ENCODE data around the gene HERC3. TPM values are rescaled to one million over a fixed set of nuclear protein-coding genes. Genes with fewer than 3 reads are reported as not detected.

Gene HERC3
- total RNA-seq, 1 experiment from 2014 or later = 17.3 TPM

- H3K27me3 Mint-ChIP-seq (ENCODE audit: unreplicated experiment) = no peaks in the 10 kb centered on the region
- H3K4me3 Mint-ChIP-seq (ENCODE audit: low read depth, unreplicated experiment) = peak overlapping the region; percentile 99
- DNase-seq = peak; percentile 76
- BruUV-seq (replicated peaks) = no TSS peak
- intact Hi-C loops (cut with micrococcal nuclease; ENCODE audit: unreplicated experiment) = no loop called here
- CTCF ChIA-PET = interaction anchor here (1.0 to 2.5 kb wide), 4 partner anchors 20 to 66 kb away, joined by 3 to 10 read pairs (median 8); no protein-coding TSS in a partner anchor
- no peak overlapping the region for H3K27ac Mint-ChIP-seq (ENCODE audit: unreplicated experiment)
- no peaks in the 10 kb centered on the region for H3K4me1 Mint-ChIP-seq (ENCODE audit: low read depth, unreplicated experiment)
- TF ChIP-seq CTCF (IDR thresholded peaks at IDR 0.05; ENCODE audit: unreplicated experiment) = no peak
- peaks cover 26% of the 10 kb centered on the region for H3K36me3 Mint-ChIP-seq (ENCODE audit: insufficient read depth, unreplicated experiment)
- H3K9me3 Mint-ChIP-seq (ENCODE audit: low read depth, unreplicated experiment) = no peaks in the 10 kb centered on the region
These were observed 544 bp downstream of the HERC3 start for GRCh38 chr4:88592600-88593448.

GRCh38 chr4:88597970-88598660 lies 5.8 kb downstream of the HERC3 start:
- no peak for DNase-seq
- Mint-ChIP-seq H3K27ac (ENCODE audit: unreplicated experiment) (no peak overlapping the region), H3K4me1 (ENCODE audit: low read depth, unreplicated experiment) (no peaks in the 10 kb centered on the region), H3K4me3 (ENCODE audit: low read depth, unreplicated experiment) (no peak overlapping the region), H3K36me3 (ENCODE audit: insufficient read depth, unreplicated experiment) (peaks cover 7% of the 10 kb centered on the region), H3K27me3 (ENCODE audit: unreplicated experiment) (no peaks in the 10 kb centered on the region), H3K9me3 (ENCODE audit: low read depth, unreplicated experiment) (no peaks in the 10 kb centered on the region)
- no TSS peak for BruUV-seq (replicated peaks)
- CTCF ChIA-PET = no interaction called here
- TF ChIP-seq CTCF (IDR thresholded peaks at IDR 0.05; ENCODE audit: unreplicated experiment) = no peak
- intact Hi-C loops (cut with micrococcal nuclease; ENCODE audit: unreplicated experiment) = no loop called here

GRCh38 chr4:88599298-88599697 lies 7.0 kb downstream of the HERC3 start:
- Mint-ChIP-seq H3K27me3 (ENCODE audit: unreplicated experiment) (no peaks in the 10 kb centered on the region), H3K36me3 (ENCODE audit: insufficient read depth, unreplicated experiment) (no peaks in the 10 kb centered on the region), H3K4me1 (ENCODE audit: low read depth, unreplicated experiment) (no peaks in the 10 kb centered on the region), H3K4me3 (ENCODE audit: low read depth, unreplicated experiment) (no peak overlapping the region), H3K27ac (ENCODE audit: unreplicated experiment) (no peak overlapping the region), H3K9me3 (ENCODE audit: low read depth, unreplicated experiment) (no peaks in the 10 kb centered on the region)
- BruUV-seq (replicated peaks) = no TSS peak
- intact Hi-C loops (cut with micrococcal nuclease; ENCODE audit: unreplicated experiment) = no loop called here
- no peak for DNase-seq
- CTCF ChIA-PET = interaction anchor here (0.8 kb wide), 1 partner anchor 60 kb away, joined by 3 read pairs; no protein-coding TSS in a partner anchor
- no peak for TF ChIP-seq CTCF (IDR thresholded peaks at IDR 0.05; ENCODE audit: unreplicated experiment)

- H3K27me3 Mint-ChIP-seq (ENCODE audit: unreplicated experiment) = no peaks in the 10 kb centered on the region
- BruUV-seq (replicated peaks) = no TSS peak
- intact Hi-C loops (cut with micrococcal nuclease; ENCODE audit: unreplicated experiment) = no loop called here
These were observed 7.4 kb downstream of the HERC3 start for GRCh38 chr4:88599714-88600113.

More at GRCh38 chr4:88599714-88600113, 7.4 kb downstream of the HERC3 start:
- no peak for TF ChIP-seq CTCF (IDR thresholded peaks at IDR 0.05; ENCODE audit: unreplicated experiment)
- Mint-ChIP-seq H3K4me1 (ENCODE audit: low read depth, unreplicated experiment) (no peaks in the 10 kb centered on the region), H3K27ac (ENCODE audit: unreplicated experiment) (no peak overlapping the region), H3K4me3 (ENCODE audit: low read depth, unreplicated experiment) (no peak overlapping the region), H3K9me3 (ENCODE audit: low read depth, unreplicated experiment) (no peaks in the 10 kb centered on the region), H3K36me3 (ENCODE audit: insufficient read depth, unreplicated experiment) (no peaks in the 10 kb centered on the region)
- DNase-seq = no peak
- CTCF ChIA-PET = interaction anchor here (0.8 kb wide), 1 partner anchor 60 kb away, joined by 3 read pairs; no protein-coding TSS in a partner anchor

All from Calu3 (cell line).